KBM-7 (cell line): ENCODE results near the gene ZNF487.
A peak's percentile ranks its signal among the peaks of the same experiment; 100 is the strongest.
"Not testable (repeated sequence)": the region's sequence is repeated elsewhere in the genome, so short reads cannot be mapped to it uniquely, and the experiment has no call there.

Experiments
- DNase-seq: peaks from one replicate; pipeline ENCODE4 v3.0.0-alpha.2; 2015
- in situ Hi-C: fragments of 300-500 bp; cut with MboI; formaldehyde crosslinking; loops from 2 replicates; pipeline ENCODE4 v1.14.3; 2020; ENCODE audit warnings: low sequenced_read_pairs, low pct_unique_long_range_greater_than_20kb, mixed read lengths

ZNF487 gene

DNA sequence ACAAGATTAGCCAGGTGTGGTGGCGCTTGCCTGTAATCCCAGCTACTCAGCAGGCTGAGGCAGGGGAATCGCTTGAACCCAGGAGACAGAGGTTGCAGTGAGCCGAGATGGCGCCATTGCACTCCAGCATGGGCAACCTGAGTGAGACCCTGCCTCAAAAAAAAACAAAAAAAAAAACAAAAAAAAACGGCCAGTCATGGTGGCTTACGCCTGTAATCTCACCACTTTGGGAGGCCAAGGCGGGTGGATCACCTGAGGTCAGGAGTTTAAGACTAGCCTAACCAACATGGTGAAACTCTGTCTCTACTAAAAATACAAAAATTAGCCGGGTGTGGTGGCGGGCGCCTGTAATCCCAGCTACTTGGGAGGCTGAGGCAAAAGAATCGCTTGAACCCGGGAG is 10.4 kb upstream of the ZNF487 start:
- in situ Hi-C loops, DNase-seq: not testable (repeated sequence)

DNA sequence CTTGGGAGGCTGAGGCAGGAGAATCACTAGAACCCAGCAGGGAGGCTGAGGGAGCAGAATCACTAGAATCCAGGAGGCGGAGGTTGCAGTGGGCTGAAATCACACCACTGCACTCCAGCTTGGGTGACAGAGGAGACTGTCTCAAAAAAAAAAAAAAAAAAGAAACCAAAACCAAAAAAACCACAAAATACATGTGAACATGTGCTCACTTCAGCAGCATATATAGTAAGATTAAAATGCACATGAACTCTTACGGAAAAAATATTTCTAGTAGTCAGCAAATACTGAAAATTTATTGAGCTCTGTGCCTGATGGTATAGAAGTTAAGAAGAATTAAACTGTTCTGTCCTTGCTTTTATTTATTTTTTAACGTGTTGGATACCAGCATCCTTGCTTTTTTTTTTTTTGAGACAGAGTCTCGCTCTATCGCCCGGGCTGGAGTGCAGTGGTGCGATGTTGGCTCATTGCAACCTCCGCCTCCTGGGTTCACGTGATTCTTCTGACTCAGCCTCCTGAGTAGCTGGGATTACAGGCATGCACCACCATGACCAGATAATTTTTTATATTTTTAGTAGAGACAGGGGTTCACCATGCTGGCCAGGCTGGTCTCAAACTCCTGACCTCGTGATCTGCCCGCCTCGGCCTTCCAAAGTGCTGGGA is 9.6 kb upstream of the ZNF487 start:
- in situ Hi-C loops, result no loop called here
- DNase-seq, result no peak

DNA sequence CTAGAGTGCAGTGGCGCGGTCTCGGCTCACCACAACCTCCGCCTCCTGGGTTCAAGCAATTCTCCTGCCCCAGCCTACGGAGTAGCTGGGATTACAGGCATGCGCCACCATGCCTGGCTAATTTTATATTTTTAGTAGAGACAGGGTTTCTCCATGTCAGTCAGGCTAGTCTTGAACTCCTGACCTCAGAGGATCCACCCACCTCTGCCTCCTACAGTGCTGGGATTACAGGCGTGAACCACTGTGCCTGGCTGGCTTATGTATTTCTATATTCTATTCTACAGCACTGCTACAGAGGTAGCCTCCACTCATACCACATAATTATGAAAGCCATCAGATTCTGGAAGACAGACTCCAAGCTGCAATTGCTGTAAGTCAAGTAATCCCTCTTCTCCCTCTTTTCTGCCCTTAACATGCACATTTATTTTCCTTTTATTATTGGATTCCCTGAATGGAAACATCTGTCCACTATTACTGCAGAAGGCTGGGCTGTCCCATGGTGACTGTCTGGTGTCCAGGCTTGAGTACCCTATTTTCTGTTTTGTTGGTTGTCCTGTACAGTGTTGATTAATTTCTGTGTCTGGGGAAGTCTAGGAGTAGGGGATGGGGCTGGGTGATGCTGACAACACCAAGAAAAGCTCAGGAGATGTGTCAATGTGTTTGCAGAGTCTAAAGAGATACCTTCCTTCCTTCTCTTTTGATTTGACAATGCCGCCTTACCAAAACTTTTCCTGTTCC is 5.8 kb upstream of the ZNF487 start:
- no peak for DNase-seq
- in situ Hi-C loops, result no loop called here

DNA sequence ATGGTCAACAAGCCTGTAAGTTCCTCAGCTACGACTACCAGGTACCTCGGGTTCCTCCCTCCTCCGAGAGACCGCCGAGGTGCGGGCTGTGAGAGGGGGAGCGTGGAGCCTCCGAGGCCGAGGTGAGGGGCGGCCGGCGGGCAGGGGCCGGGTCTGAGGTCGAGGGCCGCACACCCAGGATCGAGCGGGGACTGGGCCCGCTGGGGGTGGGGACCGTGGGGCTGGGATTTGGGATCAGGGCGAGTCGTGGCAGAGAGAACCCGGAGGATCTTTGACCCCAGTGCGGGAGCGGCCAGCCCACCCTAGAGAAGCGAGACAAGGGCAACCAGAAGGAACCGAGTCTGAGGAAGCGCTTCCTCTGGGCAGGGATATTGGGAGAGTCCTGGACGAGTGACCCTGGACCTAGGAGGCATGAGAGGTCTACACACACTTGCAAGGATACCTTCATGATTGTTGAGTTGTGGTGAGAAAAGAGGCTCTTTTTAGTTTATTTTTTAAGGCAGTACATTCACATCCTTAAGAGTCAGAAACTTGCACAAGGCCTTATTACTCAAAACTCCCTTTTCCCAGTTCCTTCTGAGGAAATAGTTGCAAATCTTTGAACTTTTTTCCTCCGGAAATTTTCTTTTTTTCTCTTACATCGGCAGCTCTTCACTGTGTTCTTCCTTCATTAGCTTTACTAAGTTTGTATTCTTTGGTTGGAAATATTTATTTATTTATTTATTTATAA is 395 bp downstream of the ZNF487 start:
- DNase-seq, result no peak
- in situ Hi-C loops, result no loop called here

DNA sequence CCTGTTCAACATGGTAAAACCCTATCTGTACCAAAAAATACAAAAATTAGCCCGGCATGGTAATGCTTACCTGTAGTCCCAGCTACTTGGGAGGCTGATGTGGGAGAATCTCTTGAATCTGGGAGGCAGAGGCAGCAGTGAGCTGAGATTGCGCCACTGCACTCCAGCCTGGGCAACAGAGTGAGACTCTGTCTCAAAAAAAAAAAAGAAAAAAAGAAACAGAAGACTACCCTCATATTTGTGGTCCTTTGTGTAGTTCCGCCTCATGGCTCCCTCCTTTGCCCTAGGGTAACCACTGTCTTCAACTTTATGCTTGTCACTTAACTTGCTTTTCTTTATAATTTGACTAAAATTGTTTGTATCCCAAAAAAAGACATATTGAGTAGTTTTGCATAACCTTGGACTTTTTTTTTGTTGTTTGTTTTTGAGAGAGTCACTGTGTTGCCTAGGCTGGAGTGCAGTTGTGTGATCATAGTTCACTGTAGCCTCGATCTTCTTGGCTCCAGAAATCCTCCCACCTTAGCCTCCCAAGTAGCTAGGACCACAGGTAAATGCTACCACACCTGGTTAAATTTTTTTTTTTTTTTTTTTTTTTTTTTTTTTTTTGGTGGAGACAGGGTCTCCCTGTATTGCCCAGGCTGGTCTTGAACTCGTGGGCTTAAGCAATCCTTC is 3.7 kb downstream of the ZNF487 start:
- in situ Hi-C loops, result no loop called here
- DNase-seq, result no peak

DNA sequence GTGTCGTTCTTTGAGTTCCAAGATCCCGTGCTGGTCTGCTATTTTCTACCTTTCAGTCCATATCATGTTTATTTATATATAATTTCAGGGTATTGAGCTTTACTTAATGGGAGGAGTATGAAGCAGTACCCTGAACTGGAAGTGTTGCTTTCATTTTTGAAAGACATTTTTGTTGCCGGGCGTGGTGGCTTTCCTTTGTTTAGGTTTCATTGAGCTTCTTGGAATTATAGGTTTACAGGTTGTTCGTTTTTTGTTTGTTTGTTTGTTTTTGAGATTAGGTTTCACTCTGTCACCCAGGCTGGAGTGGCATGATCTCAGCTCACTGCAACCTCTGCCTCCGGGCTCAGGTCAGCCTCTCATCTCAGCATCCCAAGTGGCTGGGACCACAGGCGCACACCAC is 7.4 kb downstream of the ZNF487 start:
- in situ Hi-C loops, result no loop called here
- no peak for DNase-seq

DNA sequence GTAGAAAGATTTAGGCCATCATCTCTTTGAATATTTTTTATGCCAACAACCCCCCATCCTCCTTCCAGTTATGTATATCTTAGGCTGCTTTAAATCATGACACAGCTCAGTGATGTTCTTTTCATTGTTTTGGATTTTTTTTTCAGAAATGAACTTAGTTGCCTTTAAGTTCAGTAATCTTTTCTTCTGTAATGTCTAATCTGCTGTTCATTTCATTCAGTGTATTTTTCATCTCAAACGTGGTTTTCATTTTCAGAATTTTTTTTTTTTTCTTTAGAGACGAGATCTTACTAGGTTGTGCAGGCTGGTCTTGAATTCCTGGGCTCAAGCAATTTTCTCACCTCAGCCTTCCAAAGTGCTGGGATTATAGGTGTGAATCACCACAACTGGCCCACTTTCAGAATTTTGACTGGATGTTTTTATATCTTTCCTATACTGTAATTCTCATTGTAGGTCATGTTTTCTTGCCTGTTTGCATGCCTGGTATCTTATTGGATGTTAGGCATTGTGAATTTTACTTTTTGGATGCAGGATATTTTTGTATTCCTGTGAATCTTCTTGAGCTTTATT is 8.1 kb downstream of the ZNF487 start:
- DNase-seq, result no peak
- in situ Hi-C loops, result no loop called here

DNA sequence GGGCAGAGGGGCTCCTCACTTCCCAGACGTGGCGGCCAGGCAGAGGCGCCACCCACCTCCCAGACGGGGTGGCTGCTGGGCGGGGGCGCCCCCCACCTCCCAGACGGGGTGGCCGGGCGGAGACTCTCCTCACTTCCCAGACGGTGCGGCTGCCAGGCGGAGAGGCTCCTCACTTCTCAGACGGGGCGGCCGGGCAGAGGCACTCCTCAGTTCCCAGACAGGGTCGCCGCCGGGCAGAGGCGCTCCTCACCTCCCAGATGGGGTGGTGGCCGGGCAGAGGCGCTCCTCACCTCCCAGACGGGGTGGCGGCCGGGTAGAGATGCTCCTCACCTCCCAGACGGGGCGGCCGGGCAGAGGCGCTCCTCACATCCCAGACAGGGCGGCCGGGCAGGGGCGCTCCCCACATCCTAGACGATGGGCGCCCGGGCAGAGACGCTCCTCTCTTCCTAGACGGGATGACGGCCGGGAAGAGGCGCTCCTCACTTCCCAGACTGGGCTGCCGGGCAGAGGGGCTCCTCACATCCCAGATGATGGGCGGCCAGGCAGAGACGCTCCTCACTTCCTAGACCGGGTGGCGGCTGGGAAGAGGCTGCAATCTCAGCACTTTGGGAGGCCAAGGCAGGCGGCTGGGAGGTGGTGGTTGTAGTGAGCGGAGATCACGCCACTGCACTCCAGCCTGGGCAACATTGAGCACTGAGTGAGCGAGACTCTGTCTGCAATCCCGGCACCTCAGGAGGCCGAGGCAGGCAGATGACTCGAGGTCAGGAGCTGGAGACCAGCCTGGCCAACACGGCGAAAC is 9.5 kb downstream of the ZNF487 start:
- DNase-seq, in situ Hi-C loops: not testable (repeated sequence)

DNA sequence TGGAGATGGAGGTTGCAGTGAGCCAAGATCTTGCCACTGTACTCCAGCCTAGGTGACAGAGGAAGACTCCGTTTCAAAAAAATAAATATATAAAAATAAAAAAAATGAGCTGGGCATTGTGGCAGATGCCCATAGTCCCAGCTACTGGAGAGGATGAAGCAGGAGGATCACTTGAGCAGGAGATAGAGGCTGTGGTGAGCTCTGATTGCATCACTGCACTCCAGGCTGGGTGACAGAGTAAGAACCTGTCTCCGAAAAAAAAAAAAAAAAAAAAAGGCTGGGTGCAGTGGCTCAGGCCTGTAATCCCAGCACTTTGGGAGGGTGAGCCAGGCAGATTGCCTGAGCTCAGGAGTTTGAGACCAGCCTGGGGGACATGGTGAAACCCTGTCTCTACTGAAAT is 11.8 kb downstream of the ZNF487 start:
- in situ Hi-C loops, result no loop called here
- DNase-seq, result no peak

DNA sequence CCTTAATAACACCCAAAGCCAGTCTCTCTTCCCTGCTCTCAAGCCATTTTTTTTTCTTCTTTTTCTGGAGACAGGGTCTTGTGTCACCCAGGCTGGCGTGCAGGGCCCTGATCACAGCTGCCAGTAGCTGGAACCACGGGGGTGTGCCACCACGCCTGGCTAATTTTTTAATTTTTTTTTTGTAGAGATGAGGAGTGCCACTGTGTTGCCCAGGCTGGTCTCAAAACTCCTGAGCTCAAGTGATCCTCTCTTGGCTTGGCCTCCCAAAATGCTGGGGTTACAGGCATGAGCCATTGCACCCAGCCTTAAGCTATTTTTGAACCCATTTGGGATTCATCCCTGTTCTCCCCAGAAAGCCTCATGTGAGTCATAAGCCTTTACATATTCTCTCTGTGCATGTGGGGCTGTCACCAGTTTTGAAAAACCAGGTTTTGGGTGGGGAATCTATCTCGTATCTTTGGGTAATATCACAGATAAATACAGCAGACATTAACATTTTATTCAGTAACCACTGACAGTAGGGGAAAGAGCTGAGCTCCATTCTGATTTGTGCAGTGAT is 15.5 kb downstream of the ZNF487 start:
- in situ Hi-C loops, result no loop called here
- DNase-seq, result no peak

DNA sequence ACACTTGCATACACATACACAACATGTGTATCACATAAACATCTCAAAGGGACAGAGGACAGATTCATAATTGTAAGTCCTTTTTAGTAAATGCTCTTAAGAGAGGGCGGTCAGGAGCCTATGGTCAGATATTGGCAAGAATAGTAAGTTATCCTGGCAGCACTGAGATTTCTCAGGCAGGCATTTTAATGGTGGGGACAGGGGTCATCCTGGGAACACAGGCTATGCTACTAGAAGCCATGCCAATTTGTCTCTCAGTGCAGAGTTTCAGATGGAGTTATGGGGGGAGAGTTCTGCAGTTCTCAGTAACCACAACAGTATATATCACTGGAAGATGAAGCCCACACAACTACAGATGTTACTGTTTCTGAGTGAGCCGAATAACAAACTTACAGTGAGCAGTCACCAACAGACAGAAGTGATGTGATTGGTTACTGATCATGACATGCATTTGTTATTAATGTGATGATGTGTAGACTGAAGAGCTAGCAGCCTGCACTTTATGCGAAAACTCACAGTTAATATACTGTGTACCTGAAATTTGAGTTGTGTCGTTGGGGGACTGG is 16.4 kb downstream of the ZNF487 start:
- in situ Hi-C loops, result no loop called here
- DNase-seq, result no peak

DNA sequence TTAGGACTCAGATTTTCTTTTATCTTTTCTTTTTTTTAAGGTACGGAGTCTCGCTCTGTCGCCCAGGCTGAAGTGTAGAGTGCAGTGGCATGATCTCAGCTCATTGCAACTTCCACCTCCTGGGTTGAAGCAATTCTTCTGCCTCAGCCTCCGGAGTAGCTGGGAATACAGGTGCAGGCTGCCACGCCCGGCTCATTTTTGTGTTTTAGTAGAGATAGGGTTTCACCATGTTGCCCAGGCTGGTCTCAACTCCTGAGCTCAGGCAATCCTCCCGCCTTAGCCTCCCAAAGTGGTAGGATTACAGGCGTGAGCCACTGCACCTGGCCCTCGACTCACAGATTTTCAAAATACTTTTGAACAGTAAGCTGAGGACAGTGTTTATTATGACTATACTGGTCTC is 17.1 kb downstream of the ZNF487 start:
- DNase-seq, in situ Hi-C loops: not testable (repeated sequence)

DNA sequence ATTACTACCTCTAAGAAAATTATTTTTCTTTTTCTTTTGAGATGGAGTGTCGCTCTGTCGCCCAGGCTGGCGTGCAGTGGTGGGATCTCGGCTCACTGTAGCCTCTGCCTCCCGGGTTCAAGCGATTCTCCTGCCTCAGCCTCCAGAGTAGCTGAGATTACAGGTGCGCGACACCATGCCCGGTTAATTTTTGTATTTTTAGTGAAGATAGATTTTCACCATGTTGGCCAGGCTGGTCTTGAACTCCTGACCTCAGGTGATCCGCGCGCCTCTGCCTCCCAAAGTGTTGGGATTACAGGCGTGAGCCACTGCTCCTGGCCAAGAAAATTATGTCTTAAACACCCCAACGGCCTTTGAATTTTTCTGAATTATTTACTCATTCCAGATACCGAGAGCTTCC is 19.6 kb downstream of the ZNF487 start:
- DNase-seq, in situ Hi-C loops: not testable (repeated sequence)

DNA sequence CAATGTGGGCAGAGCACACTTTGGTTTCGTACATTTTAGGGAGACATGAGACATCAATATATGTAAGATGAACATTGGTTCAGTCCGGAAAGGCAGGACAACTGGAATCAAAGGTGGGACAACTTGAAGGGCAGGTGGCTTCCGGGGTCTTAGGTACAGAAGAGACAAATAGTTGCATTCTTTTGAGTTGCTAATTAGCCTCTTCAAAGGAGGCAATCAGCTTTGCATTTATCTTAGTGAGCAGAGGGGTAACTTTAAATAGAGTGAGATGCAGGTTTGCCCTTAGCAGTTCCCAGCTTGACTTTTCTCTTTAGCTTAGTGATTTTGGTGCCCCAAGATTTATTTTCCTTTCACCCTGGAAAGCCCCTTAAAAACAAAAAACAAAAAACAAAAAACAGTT is 21.3 kb downstream of the ZNF487 start:
- in situ Hi-C loops, result no loop called here
- DNase-seq, result no peak

DNA sequence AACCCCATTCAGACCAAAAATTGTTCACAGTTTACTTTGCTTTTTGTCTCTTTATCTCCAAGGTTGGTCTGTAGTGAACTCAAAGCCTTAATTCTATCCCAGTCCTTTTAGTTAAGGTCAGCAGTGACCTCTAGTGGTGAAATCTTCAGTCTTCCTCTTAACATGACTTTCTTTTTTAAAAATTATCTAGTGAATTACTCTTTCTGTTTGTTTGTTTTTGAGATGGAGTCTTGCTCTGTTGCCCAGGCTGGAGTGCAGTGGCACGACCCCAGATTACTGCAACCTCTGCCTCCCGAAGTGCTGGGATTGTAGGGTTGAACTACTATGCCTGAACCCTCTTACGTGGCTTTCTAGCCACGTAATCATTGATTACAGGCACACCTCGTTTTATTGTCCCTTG is 25.0 kb downstream of the ZNF487 start:
- in situ Hi-C loops, result no loop called here

DNA sequence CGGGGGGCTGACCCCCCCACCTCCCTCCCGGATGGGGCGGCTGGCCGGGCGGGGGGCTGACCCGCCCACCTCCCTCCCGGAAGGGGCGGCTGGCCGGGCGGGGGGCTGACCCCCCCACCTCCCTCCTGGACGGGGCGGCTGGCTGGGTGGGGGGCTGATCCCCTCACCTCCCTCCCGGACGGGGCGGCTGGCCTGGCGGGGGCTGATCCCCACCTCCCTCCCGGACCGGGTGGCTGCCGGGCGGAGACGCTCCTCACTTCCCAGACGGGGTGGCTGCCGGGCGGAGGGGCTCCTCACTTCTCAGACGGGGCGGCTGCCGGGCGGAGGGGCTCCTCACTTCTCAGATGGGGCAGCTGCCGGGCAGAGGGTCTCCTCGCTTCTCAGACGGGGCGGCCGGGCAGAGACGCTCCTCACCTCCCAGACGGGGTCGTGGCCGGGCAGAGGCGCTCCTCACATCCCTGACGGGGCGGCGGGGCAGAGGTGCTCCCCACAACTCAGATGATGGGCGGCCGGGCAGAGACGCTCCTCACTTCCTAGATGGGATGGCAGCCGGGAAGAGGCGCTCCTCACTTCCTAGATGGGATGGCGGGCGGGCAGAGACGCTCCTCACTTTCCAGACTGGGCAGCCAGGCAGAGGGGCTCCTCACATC is 28.3 kb downstream of the ZNF487 start:
- in situ Hi-C loops, DNase-seq: not testable (repeated sequence)

More for the DNA sequence above, 25.0 kb downstream of the ZNF487 start:
- DNase-seq, result peak; percentile 88

DNA sequence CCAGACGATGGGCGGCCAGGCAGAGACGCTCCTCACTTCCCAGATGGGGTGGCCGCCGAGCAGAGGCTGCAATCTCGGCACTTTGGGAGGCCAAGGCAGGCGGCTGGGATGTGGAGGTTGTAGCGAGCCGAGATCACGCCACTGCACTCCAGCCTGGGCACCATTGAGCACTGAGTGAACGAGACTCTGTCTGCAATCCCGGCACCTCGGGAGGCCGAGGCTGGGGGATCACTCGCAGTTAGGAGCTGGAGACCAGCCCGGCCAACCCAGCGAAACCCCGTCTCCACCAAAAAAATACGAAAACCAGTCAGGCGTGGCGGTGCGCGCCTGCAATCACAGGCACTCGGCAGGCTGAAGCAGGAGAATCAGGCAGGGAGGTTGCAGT is 28.8 kb downstream of the ZNF487 start:
- DNase-seq, in situ Hi-C loops: not testable (repeated sequence)

DNA sequence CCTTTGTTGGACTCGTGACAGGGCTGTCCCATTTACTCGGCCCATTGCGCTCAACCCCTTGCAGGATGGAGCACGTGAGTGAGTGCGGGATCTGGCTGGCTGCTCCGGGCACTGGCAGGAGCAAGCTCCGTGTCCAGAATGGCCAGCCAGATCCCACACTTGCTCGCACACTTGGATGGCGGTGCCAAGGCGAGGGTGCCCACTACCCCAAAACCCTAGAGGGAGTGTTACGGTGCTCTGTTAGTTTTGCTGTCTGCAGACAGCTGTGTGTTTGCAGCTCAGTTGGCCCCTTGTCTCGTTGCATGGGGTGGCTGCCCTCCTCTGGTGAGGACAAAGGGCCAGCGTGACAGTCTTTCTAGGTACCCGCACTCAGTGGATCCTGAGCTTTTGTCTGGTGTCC is 34.2 kb downstream of the ZNF487 start:
- in situ Hi-C loops, result no loop called here
- DNase-seq, result no peak
